Amniotic epithelial cell (primary cell): Measurements from ENCODE around the gene DAO.
A peak's percentile ranks its signal among the peaks of the same experiment; 100 is the strongest.
"Not testable (repeated sequence)": the region's sequence is repeated elsewhere in the genome, so short reads cannot be mapped to it uniquely, and the experiment has no call there.

Experiments
- DNase-seq: peaks from one replicate; pipeline ENCODE4 v3.0.0-alpha.2; 2010; ENCODE audit warnings: low read depth

Gene DAO

GRCh38 chr12:108850854-108851573 lies 28.9 kb upstream of the DAO start:
- peak; percentile 92 for DNase-seq

- DNase-seq: peak; percentile 49
Measured at GRCh38 chr12:108852674-108853309, 27.1 kb upstream of the DAO start.

- DNase-seq: no peak
Measured at GRCh38 chr12:108853426-108853825, 26.5 kb upstream of the DAO start.

GRCh38 chr12:108853981-108854446 lies 25.9 kb upstream of the DAO start:
- DNase-seq: peak; percentile 93

- peak; percentile 99 for DNase-seq
Measured at GRCh38 chr12:108854451-108855283, 25.2 kb upstream of the DAO start.

GRCh38 chr12:108855284-108856169 lies 24.4 kb upstream of the DAO start:
- DNase-seq: peak; percentile 80

GRCh38 chr12:108856170-108856427 lies 23.8 kb upstream of the DAO start:
- no peak for DNase-seq

GRCh38 chr12:108856428-108857157 lies 23.3 kb upstream of the DAO start:
- peak; percentile 81 for DNase-seq

GRCh38 chr12:108857158-108857407 lies 22.8 kb upstream of the DAO start:
- DNase-seq: no peak

- no peak for DNase-seq
Measured at GRCh38 chr12:108858311-108859074, 21.4 kb upstream of the DAO start.

- DNase-seq: not testable (repeated sequence)
Measured at GRCh38 chr12:108859141-108859922, 20.6 kb upstream of the DAO start.

GRCh38 chr12:108859923-108860291 lies 20.0 kb upstream of the DAO start:
- DNase-seq: no peak

GRCh38 chr12:108860443-108860842 lies 19.4 kb upstream of the DAO start:
- DNase-seq: no peak

- no peak for DNase-seq
Measured at GRCh38 chr12:108861878-108862587, 17.9 kb upstream of the DAO start.

GRCh38 chr12:108862588-108862959 lies 17.3 kb upstream of the DAO start:
- DNase-seq: no peak

GRCh38 chr12:108865169-108865568 lies 14.7 kb upstream of the DAO start:
- DNase-seq: no peak

GRCh38 chr12:108866083-108866482 lies 13.8 kb upstream of the DAO start:
- not testable (repeated sequence) for DNase-seq

GRCh38 chr12:108868781-108869180 lies 11.1 kb upstream of the DAO start:
- no peak for DNase-seq

- no peak for DNase-seq
Measured at GRCh38 chr12:108875280-108875679, 4.6 kb upstream of the DAO start.
